ENCODE data around the gene REV1. TPM values are rescaled to one million over a fixed set of nuclear protein-coding genes. Genes with fewer than 3 reads are reported as not detected.
A peak's percentile ranks its signal among the peaks of the same experiment; 100 is the strongest.

REV1 gene
- total RNA-seq, 1 experiment from 2014 or later: 38.7 TPM

DNA sequence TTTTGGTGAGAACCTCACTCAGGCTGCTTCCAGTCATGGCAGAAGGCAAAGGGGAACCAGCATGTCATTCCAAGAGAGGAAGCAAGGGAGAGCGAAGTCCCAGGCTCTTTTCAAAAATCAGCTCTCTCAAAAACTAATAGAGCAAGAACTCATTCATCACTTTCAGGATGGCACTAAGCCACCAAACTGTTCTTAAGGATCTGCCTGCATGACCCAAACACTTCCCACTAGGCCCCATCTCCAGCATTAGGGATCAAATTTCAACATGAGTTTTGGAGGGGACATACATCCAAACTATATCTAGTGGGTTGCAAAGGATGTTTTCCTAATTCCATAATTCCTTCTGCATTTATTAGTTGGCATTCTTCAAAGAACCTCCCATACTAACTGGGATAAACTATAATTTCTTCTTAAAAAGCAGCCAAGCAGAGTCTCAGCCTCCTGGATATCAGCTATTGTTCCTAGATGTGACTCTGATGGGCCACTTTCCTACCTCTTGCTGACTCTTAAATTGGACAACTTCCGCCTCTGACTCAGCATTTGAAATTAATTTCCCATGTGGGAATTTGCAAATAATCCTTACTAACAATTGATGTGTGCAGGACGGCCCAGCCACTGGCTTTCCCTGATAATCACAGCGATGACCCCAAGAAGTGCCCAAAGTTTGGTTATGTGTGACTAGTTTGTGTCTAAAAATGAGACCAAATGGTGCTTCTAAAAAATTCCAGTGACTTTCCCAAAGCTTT is 5.5 kb upstream of the REV1 start:
- TF ChIP-seq, protein P1, sequence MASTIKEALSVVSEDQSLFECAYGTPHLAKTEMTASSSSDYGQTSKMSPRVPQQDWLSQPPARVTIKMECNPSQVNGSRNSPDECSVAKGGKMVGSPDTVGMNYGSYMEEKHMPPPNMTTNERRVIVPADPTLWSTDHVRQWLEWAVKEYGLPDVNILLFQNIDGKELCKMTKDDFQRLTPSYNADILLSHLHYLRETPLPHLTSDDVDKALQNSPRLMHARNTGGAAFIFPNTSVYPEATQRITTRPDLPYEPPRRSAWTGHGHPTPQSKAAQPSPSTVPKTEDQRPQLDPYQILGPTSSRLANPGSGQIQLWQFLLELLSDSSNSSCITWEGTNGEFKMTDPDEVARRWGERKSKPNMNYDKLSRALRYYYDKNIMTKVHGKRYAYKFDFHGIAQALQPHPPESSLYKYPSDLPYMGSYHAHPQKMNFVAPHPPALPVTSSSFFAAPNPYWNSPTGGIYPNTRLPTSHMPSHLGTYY (CRISPR knock-in tag; IDR thresholded peaks at IDR 0.05): no peak
- TF ChIP-seq RELA (CRISPR knock-in tag; IDR thresholded peaks at IDR 0.05; ENCODE audit: borderline replicate concordance) (no peak), ATF3 (CRISPR knock-in tag; conservative IDR thresholded peaks at IDR 0.05) (no peak), NFYB (CRISPR knock-in tag; conservative IDR thresholded peaks at IDR 0.05; ENCODE audit: low read depth) (no peak), ZNF416 (CRISPR knock-in tag; IDR thresholded peaks at IDR 0.05) (no peak), ZNF138 (CRISPR knock-in tag; conservative IDR thresholded peaks at IDR 0.05) (no peak), CBFB (CRISPR knock-in tag; IDR thresholded peaks at IDR 0.05; ENCODE audit: low read depth) (no peak), RORB (CRISPR knock-in tag; IDR thresholded peaks at IDR 0.05) (no peak), SMAD4 (CRISPR knock-in tag; IDR thresholded peaks at IDR 0.05) (no peak), ZNF263 (CRISPR knock-in tag; IDR thresholded peaks at IDR 0.05; ENCODE audit: low read depth) (no peak), IRF2 (CRISPR knock-in tag; IDR thresholded peaks at IDR 0.05; ENCODE audit: borderline replicate concordance, low read depth) (no peak), ATF6 (CRISPR knock-in tag; IDR thresholded peaks at IDR 0.05) (no peak), HMGA2 (CRISPR knock-in tag; IDR thresholded peaks at IDR 0.05) (no peak), FOXP1 (CRISPR knock-in tag; IDR thresholded peaks at IDR 0.05; ENCODE audit: borderline replicate concordance) (no peak), ETV6 (CRISPR knock-in tag; IDR thresholded peaks at IDR 0.05) (no peak), JUN (CRISPR knock-in tag; IDR thresholded peaks at IDR 0.05) (no peak)
- TF ChIP-seq, protein P2, sequence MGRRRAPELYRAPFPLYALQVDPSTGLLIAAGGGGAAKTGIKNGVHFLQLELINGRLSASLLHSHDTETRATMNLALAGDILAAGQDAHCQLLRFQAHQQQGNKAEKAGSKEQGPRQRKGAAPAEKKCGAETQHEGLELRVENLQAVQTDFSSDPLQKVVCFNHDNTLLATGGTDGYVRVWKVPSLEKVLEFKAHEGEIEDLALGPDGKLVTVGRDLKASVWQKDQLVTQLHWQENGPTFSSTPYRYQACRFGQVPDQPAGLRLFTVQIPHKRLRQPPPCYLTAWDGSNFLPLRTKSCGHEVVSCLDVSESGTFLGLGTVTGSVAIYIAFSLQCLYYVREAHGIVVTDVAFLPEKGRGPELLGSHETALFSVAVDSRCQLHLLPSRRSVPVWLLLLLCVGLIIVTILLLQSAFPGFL (CRISPR knock-in tag; IDR thresholded peaks at IDR 0.05; ENCODE audit: borderline replicate concordance): no peak
- ATAC-seq (no peak), DNase-seq (ENCODE audit: low spot score) (no peak)
- Mint-ChIP-seq H3K9me3 (peaks cover 5% of the 10 kb centered on the region), H3K36me3 (peaks cover 3% of the 10 kb centered on the region; the same call in 1 of the 2 replicates), H3K4me3 (no peak overlapping the region), H3K27me3 (ENCODE audit: low read depth) (no peaks in the 10 kb centered on the region; the same call in 1 of the 2 replicates), H3K4me1 (peaks cover 26% of the 10 kb centered on the region), H3K27ac (no peak overlapping the region)
- POLR2A ChIA-PET: no interaction called here
- CTCF ChIA-PET: no interaction called here

DNA sequence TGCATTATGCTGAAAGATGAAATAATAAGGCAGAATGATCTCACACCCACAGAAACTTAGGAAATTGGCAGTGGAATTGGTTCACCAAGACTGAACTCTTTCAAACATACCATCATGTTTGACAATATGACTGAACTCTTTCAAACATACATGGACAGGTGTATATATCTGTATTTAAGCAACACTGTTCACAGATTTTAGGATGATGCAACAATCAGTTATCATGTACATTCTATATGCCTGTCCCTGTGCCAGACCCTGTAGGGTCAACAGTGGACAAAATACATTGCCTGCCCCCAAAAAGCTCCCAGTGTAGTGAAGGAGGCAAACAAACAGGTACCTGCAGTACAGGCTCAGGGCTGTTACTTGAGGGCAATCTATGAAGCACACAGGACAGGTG is 2.9 kb upstream of the REV1 start:
- H3K4me1 Mint-ChIP-seq: peaks cover 30% of the 10 kb centered on the region
- DNase-seq (ENCODE audit: low spot score) (no peak), ATAC-seq (no peak)
- H3K27me3 Mint-ChIP-seq (ENCODE audit: low read depth): peaks cover 4% of the 10 kb centered on the region; the same call in 1 of the 2 replicates
- no peak overlapping the region for H3K4me3 Mint-ChIP-seq
- peaks cover 5% of the 10 kb centered on the region for H3K9me3 Mint-ChIP-seq
- ChIA-PET CTCF (no interaction called here), POLR2A (no interaction called here)
- peaks cover 7% of the 10 kb centered on the region; the same call in 1 of the 2 replicates for H3K36me3 Mint-ChIP-seq
- no peak overlapping the region for H3K27ac Mint-ChIP-seq
- 0 out of 2 replicates have a peak, but pooled peaks have one; percentile 35 for TF ChIP-seq GABPB1 (CRISPR knock-in tag; IDR thresholded peaks at IDR 0.05)
- TF ChIP-seq PRRX2 (CRISPR knock-in tag; IDR thresholded peaks at IDR 0.05): no peak

Data from WTC11 (cell line).